Keratinocyte (primary cell): Measurements from ENCODE around the gene TMCC1. TPM values are rescaled to one million over a fixed set of nuclear protein-coding genes. Genes with fewer than 3 reads are reported as not detected.

ENCODE experiments used
- DNase-seq: peaks from one replicate; pipeline ENCODE4 v3.0.0-alpha.2; 2011; ENCODE audit warnings: low read depth, missing footprints, low spot score
- FAIRE-seq: peaks from 2 replicates; lab custom pipeline; 2011; peaks lifted over from hg19 to GRCh38; lab: Jason Lieb, UNC
- H2AFZ ChIP-seq: 2 replicates; pipeline ENCODE4 v1.6.0; 2012; ENCODE audit warnings: low read length, control low read depth, inconsistent platforms; ENCODE audit not compliant: control insufficient read depth
- H3K27ac ChIP-seq: 2 replicates; pipeline ENCODE4 v1.5.1; 2011; ENCODE audit warnings: low read length; ENCODE audit not compliant: control insufficient read depth, insufficient read depth
- H3K27me3 ChIP-seq: 3 replicates; pipeline ENCODE4 v1.6.0; 2011; ENCODE audit warnings: low read length; ENCODE audit not compliant: control insufficient read depth, insufficient read depth; ENCODE audit errors: extremely low read depth
- H3K36me3 ChIP-seq, 2 experiments: 2 replicates in 1 of 2; 3 replicates in 1 of 2; pipeline ENCODE4 v1.5.1; 2011; ENCODE audit warnings: low read length in 2 of 2, mild to moderate bottlenecking in 1 of 2; ENCODE audit not compliant: control insufficient read depth in 2 of 2, insufficient read depth in 2 of 2; ENCODE audit errors: extremely low read depth in 1 of 2
- H3K4me1 ChIP-seq: 3 replicates; pipeline ENCODE4 v1.5.1; 2011; ENCODE audit warnings: low read length; ENCODE audit not compliant: control insufficient read depth, insufficient read depth; ENCODE audit errors: extremely low read depth
- H3K4me2 ChIP-seq: 3 replicates; pipeline ENCODE4 v1.6.0; 2011; ENCODE audit warnings: low read depth, low read length; ENCODE audit not compliant: control insufficient read depth, insufficient read depth; ENCODE audit errors: extremely low read depth
- H3K4me3 ChIP-seq, 3 experiments: fragments of 200-600 bp in 1 of 3; sonication (generic) in 1 of 3; 2 replicates in 2 of 3; 3 replicates in 1 of 3; pipeline ENCODE4 v1.5.1; 2011 to 2016; ENCODE audit warnings: low read length in 3 of 3, mild to moderate bottlenecking in 3 of 3, control low read depth in 2 of 3, inconsistent platforms in 1 of 3, low read depth in 1 of 3, mixed read lengths in 1 of 3, mixed run types in 1 of 3, moderate library complexity in 1 of 3; ENCODE audit not compliant: control insufficient read depth in 2 of 3, insufficient read depth in 2 of 3; ENCODE audit errors: extremely low read depth in 1 of 3
- H3K79me2 ChIP-seq: 2 replicates; pipeline ENCODE4 v1.6.0; 2012; ENCODE audit warnings: low read length; ENCODE audit not compliant: control insufficient read depth, insufficient read depth
- H3K9ac ChIP-seq: 3 replicates; pipeline ENCODE4 v1.6.0; 2011; ENCODE audit warnings: low read length; ENCODE audit not compliant: control insufficient read depth, insufficient read depth; ENCODE audit errors: extremely low read depth
- H3K9me1 ChIP-seq: 3 replicates; pipeline ENCODE4 v1.6.0; 2011; ENCODE audit warnings: low read length; ENCODE audit not compliant: control insufficient read depth, insufficient read depth; ENCODE audit errors: extremely low read depth
- H3K9me3 ChIP-seq: 2 replicates; pipeline ENCODE4 v1.5.1; 2012; ENCODE audit warnings: low read depth, low read length; ENCODE audit not compliant: control insufficient read depth
- H4K20me1 ChIP-seq: 3 replicates; pipeline ENCODE4 v1.6.0; 2011; ENCODE audit warnings: low read length; ENCODE audit not compliant: control insufficient read depth, insufficient read depth; ENCODE audit errors: extremely low read depth
- EZH2 ChIP-seq: IDR thresholded peaks from one replicate; pipeline ENCODE4 v1.6.1; 2012; ENCODE audit warnings: inconsistent platforms, mild to moderate bottlenecking, low read length, moderate library complexity
- dilution Hi-C: fragments of 300-500 bp; cut with MboI; formaldehyde crosslinking; loops from one replicate; pipeline ENCODE4 v1.7.0; 2020; ENCODE audit warnings: low sequenced_read_pairs; ENCODE audit not compliant: extremely low pct_ligation_motif_present
- polyA plus RNA-seq, 5 experiments: library from polyadenylated mRNA; depleted of rRNA in 3 of 5; stranded (reverse) in 3 of 5; stranded (forward) in 1 of 5; unstranded in 1 of 5; fragments of >200 nt; gene quantifications; 1 replicate in 1 of 5; 2 replicates in 3 of 5; 3 replicates in 1 of 5; pipeline versions ENCODE4 v1.2.1 to v1.2.3, GENCODE V29; 2011 to 2012; ENCODE audit warnings: missing spikeins in 2 of 5, low read depth in 1 of 5, low replicate concordance in 1 of 5
- TF ChIP-seq, protein P1 (sequence below), 3 experiments: IDR thresholded peaks in 1 of 3; conservative IDR thresholded peaks in 1 of 3; optimal IDR thresholded peaks in 1 of 3; 2 replicates in 2 of 3; 3 replicates in 1 of 3; pipeline versions ENCODE3 to v1.5.1; 2011; ENCODE audit warnings: low read length in 3 of 3, mild to moderate bottlenecking in 3 of 3, moderate library complexity in 2 of 3, control low read depth in 1 of 3, inconsistent platforms in 1 of 3; ENCODE audit not compliant: insufficient read depth in 2 of 3; ENCODE audit errors: extremely low read depth in 1 of 3

Gene TMCC1
- polyA plus RNA-seq, 1 donor (not counting 4 experiments of a cell fraction or from before 2014, with no cell fraction given), result 27.7 TPM

- dilution Hi-C loops, result no loop called here
Measured at GRCh38 chr3:129778871-129779270, 114.6 kb downstream of the TMCC1 start.

DNA sequence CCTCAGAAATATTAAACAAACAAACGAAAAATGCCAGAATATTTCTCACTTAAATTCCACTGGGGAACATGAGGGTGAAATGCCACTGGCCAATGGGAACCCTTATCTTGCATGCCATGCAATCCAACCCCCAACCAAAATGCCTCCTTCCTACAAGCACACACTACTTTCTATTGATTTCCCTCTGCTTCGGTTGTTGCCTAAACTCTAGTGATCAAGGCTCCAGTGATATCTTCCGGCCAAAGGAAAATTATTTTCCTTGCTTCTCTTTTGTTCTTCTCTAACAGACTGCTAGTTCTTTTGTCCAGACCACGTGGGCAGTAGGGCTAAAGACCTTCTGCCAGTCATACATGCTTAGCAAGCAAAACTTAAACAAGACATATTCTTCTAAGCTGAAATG lies 115.7 kb downstream of the TMCC1 start:
- no peak overlapping the region for H3K4me2 ChIP-seq
- no peak overlapping the region for H3K9ac ChIP-seq
- H3K4me3 ChIP-seq, result no peak overlapping the region
- dilution Hi-C loops, result no loop called here
- no peak for DNase-seq
- no peaks in the 10 kb centered on the region for H3K27me3 ChIP-seq
- H4K20me1 ChIP-seq, result no peaks in the 10 kb centered on the region
- TF ChIP-seq, protein P1, sequence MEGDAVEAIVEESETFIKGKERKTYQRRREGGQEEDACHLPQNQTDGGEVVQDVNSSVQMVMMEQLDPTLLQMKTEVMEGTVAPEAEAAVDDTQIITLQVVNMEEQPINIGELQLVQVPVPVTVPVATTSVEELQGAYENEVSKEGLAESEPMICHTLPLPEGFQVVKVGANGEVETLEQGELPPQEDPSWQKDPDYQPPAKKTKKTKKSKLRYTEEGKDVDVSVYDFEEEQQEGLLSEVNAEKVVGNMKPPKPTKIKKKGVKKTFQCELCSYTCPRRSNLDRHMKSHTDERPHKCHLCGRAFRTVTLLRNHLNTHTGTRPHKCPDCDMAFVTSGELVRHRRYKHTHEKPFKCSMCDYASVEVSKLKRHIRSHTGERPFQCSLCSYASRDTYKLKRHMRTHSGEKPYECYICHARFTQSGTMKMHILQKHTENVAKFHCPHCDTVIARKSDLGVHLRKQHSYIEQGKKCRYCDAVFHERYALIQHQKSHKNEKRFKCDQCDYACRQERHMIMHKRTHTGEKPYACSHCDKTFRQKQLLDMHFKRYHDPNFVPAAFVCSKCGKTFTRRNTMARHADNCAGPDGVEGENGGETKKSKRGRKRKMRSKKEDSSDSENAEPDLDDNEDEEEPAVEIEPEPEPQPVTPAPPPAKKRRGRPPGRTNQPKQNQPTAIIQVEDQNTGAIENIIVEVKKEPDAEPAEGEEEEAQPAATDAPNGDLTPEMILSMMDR (optimal IDR thresholded peaks at IDR 0.05 in 1 of 3, IDR thresholded peaks at IDR 0.05 in 1 of 3, conservative IDR thresholded peaks at IDR 0.05 in 1 of 3; ENCODE audit: extremely low read depth in 1 of 3, insufficient read depth in 2 of 3, low read length in 3 of 3), result no peak
- no peaks in the 10 kb centered on the region for H3K4me1 ChIP-seq
- no peak overlapping the region for H3K27ac ChIP-seq
- H2AFZ ChIP-seq, result no peak overlapping the region
- H3K36me3 ChIP-seq, result peaks cover 8 to 13% of the 10 kb centered on the region in 2 experiments
- no peaks in the 10 kb centered on the region for H3K9me1 ChIP-seq
- no peaks in the 10 kb centered on the region for H3K9me3 ChIP-seq
- H3K79me2 ChIP-seq, result peaks cover 100% of the 10 kb centered on the region
- no peak for FAIRE-seq

More at GRCh38 chr3:129778871-129779270, 114.6 kb downstream of the TMCC1 start:
- DNase-seq, result no peak
- Histone ChIP-seq H4K20me1 (no peaks in the 10 kb centered on the region), H3K79me2 (peaks cover 100% of the 10 kb centered on the region), H3K27ac (no peak overlapping the region), H2AFZ (no peak overlapping the region), H3K4me1 (no peaks in the 10 kb centered on the region), H3K4me2 (no peak overlapping the region), H3K9me3 (no peaks in the 10 kb centered on the region), H3K9me1 (no peaks in the 10 kb centered on the region), H3K27me3 (no peaks in the 10 kb centered on the region), H3K9ac (no peak overlapping the region), H3K36me3 (peaks cover 8 to 13% of the 10 kb centered on the region in 2 experiments), H3K4me3 (no peak overlapping the region)
- TF ChIP-seq, protein P1 (optimal IDR thresholded peaks at IDR 0.05 in 1 of 3, IDR thresholded peaks at IDR 0.05 in 1 of 3, conservative IDR thresholded peaks at IDR 0.05 in 1 of 3; ENCODE audit: extremely low read depth in 1 of 3, insufficient read depth in 2 of 3, low read length in 3 of 3), result no peak
- TF ChIP-seq EZH2, result no peak
- FAIRE-seq, result no peak
